MM.1S (cell line): Measurements from ENCODE around the gene SPATS2.

Experiments used
- CTCF ChIP-seq: fragments of 300-600 bp; sonication (generic); IDR thresholded peaks from 2 replicates; pipeline ENCODE4 v1.5.1; 2016; ENCODE audit warnings: antibody characterized with exemption, low read length, mixed read lengths
- EZH2 ChIP-seq: fragments of 300-600 bp; sonication (generic); optimal IDR thresholded peaks from 2 replicates; pipeline ENCODE3; 2017; ENCODE audit warnings: low read depth, mild to moderate bottlenecking, antibody characterized with exemption, low read length, mixed read lengths
- EZH2phosphoT487 ChIP-seq: fragments of 300-600 bp; sonication (generic); IDR thresholded peaks from 2 replicates; pipeline ENCODE4 v1.6.1; 2018; ENCODE audit warnings: antibody characterized with exemption, low read length

- TF ChIP-seq CTCF, result no peak
- TF ChIP-seq EZH2, result no peak
- TF ChIP-seq EZH2phosphoT487, result no peak
These were observed 121.9 kb downstream of the SPATS2 start for GRCh38 chr12:49489154-49489553.
